Measurements from ENCODE around the gene BOC. TPM values are rescaled to one million over a fixed set of nuclear protein-coding genes. Genes with fewer than 3 reads are reported as not detected.

BOC gene
- total and polyA plus RNA-seq, 2 experiments from 2014 or later: 18.4 to 21.6 TPM

GRCh38 chr3:113233497-113233896, 22.1 kb downstream of the BOC start:
- Histone ChIP-seq H3K27ac (no peak overlapping the region), H4K20me1 (ENCODE audit: insufficient read depth) (no peaks in the 10 kb centered on the region), H3K9ac (no peak overlapping the region), H3K4me1 (ENCODE audit: insufficient read depth) (peaks cover 39% of the 10 kb centered on the region), H3K4me3 (no peak overlapping the region), H3K27me3 (replicated peaks; ENCODE audit: insufficient read depth) (no peaks in the 10 kb centered on the region), H3K9me2 (ENCODE audit: insufficient read depth) (no peaks in the 10 kb centered on the region), H3F3A (ENCODE audit: insufficient read depth) (peaks cover 32% of the 10 kb centered on the region), H3K36me3 (ENCODE audit: low read depth) (no peaks in the 10 kb centered on the region), H3K79me2 (ENCODE audit: insufficient read depth) (peaks cover 43% of the 10 kb centered on the region), H3K4me2 (ENCODE audit: unreplicated experiment) (no peak overlapping the region), H3K9me3 (ENCODE audit: low read depth) (no peaks in the 10 kb centered on the region), H2AFZ (no peak overlapping the region)
- WGBS, 2 experiments (ENCODE audit: low coverage in 1 of 2, low lambda C conversion rate in 2 of 2, missing lambda C conversion rate in 2 of 2): 89 to 90% methylated on average over 8 to 9 of the region's 9 CpGs
- no peak for DNase-seq
- in situ Hi-C loops (cut with MboI): no loop called here
- TF ChIP-seq EZH2phosphoT487 (IDR thresholded peaks at IDR 0.05; ENCODE audit: insufficient read depth, low read depth) (no peak), EZH2 (IDR thresholded peaks at IDR 0.05; ENCODE audit: insufficient read depth, poor library complexity, severe bottlenecking) (no peak)

- DNase-seq: no peak
- H3K36me3 ChIP-seq (ENCODE audit: low read depth): no peaks in the 10 kb centered on the region
- 88 to 90% methylated on average over 3 of the region's 3 CpGs for WGBS, 2 experiments (ENCODE audit: low coverage in 1 of 2, low lambda C conversion rate in 2 of 2, missing lambda C conversion rate in 2 of 2)
- TF ChIP-seq EZH2phosphoT487 (IDR thresholded peaks at IDR 0.05; ENCODE audit: insufficient read depth, low read depth) (no peak), EZH2 (IDR thresholded peaks at IDR 0.05; ENCODE audit: insufficient read depth, poor library complexity, severe bottlenecking) (no peak)
- H2AFZ ChIP-seq: no peak overlapping the region
- no peak overlapping the region for H3K4me2 ChIP-seq (ENCODE audit: unreplicated experiment)
- peaks cover 32% of the 10 kb centered on the region for H3F3A ChIP-seq (ENCODE audit: insufficient read depth)
- H4K20me1 ChIP-seq (ENCODE audit: insufficient read depth): no peaks in the 10 kb centered on the region
- H3K79me2 ChIP-seq (ENCODE audit: insufficient read depth): peaks cover 46% of the 10 kb centered on the region
- H3K4me1 ChIP-seq (ENCODE audit: insufficient read depth): peaks cover 39% of the 10 kb centered on the region
- no peaks in the 10 kb centered on the region for H3K9me3 ChIP-seq (ENCODE audit: low read depth)
- no peak overlapping the region for H3K27ac ChIP-seq
- H3K27me3 ChIP-seq (replicated peaks; ENCODE audit: insufficient read depth): no peaks in the 10 kb centered on the region
- no peak overlapping the region for H3K9ac ChIP-seq
- no peak overlapping the region for H3K4me3 ChIP-seq
- H3K9me2 ChIP-seq (ENCODE audit: insufficient read depth): no peaks in the 10 kb centered on the region
- in situ Hi-C loops (cut with MboI): no loop called here
These were observed 22.7 kb downstream of the BOC start for GRCh38 chr3:113234028-113234427.

GRCh38 chr3:113234688-113235260, 23.4 kb downstream of the BOC start:
- peak; percentile 27 for DNase-seq
- TF ChIP-seq EZH2phosphoT487 (IDR thresholded peaks at IDR 0.05; ENCODE audit: insufficient read depth, low read depth): no peak
- TF ChIP-seq EZH2 (IDR thresholded peaks at IDR 0.05; ENCODE audit: insufficient read depth, poor library complexity, severe bottlenecking): no peak
- H3K79me2 ChIP-seq (ENCODE audit: insufficient read depth): peaks cover 38% of the 10 kb centered on the region
- no peak overlapping the region for H3K27ac ChIP-seq
- no peak overlapping the region for H3K9ac ChIP-seq
- peaks cover 31% of the 10 kb centered on the region for H3F3A ChIP-seq (ENCODE audit: insufficient read depth)
- H3K4me1 ChIP-seq (ENCODE audit: insufficient read depth): peaks cover 39% of the 10 kb centered on the region
- no peak overlapping the region for H2AFZ ChIP-seq
- no peaks in the 10 kb centered on the region for H4K20me1 ChIP-seq (ENCODE audit: insufficient read depth)
- no peak overlapping the region for H3K4me2 ChIP-seq (ENCODE audit: unreplicated experiment)
- H3K27me3 ChIP-seq (replicated peaks; ENCODE audit: insufficient read depth): no peaks in the 10 kb centered on the region
- no peak overlapping the region for H3K4me3 ChIP-seq
- in situ Hi-C loops (cut with MboI): no loop called here
- H3K36me3 ChIP-seq (ENCODE audit: low read depth): no peaks in the 10 kb centered on the region
- no peaks in the 10 kb centered on the region for H3K9me2 ChIP-seq (ENCODE audit: insufficient read depth)
- H3K9me3 ChIP-seq (ENCODE audit: low read depth): no peaks in the 10 kb centered on the region
- 67 to 70% methylated on average over 6 of the region's 6 CpGs for WGBS, 2 experiments (ENCODE audit: low coverage in 1 of 2, low lambda C conversion rate in 2 of 2, missing lambda C conversion rate in 2 of 2)

GRCh38 chr3:113238503-113238902, 27.1 kb downstream of the BOC start:
- H3K36me3 ChIP-seq (ENCODE audit: low read depth): no peaks in the 10 kb centered on the region
- TF ChIP-seq EZH2phosphoT487 (IDR thresholded peaks at IDR 0.05; ENCODE audit: insufficient read depth, low read depth): no peak
- no peak for TF ChIP-seq EZH2 (IDR thresholded peaks at IDR 0.05; ENCODE audit: insufficient read depth, poor library complexity, severe bottlenecking)
- no peak overlapping the region for H2AFZ ChIP-seq
- in situ Hi-C loops (cut with MboI): no loop called here
- H3F3A ChIP-seq (ENCODE audit: insufficient read depth): peaks cover 25% of the 10 kb centered on the region
- no peak overlapping the region for H3K27ac ChIP-seq
- DNase-seq: no peak
- H3K4me3 ChIP-seq: no peak overlapping the region
- no peaks in the 10 kb centered on the region for H4K20me1 ChIP-seq (ENCODE audit: insufficient read depth)
- peaks cover 48% of the 10 kb centered on the region for H3K79me2 ChIP-seq (ENCODE audit: insufficient read depth)
- H3K27me3 ChIP-seq (replicated peaks; ENCODE audit: insufficient read depth): no peaks in the 10 kb centered on the region
- H3K9ac ChIP-seq: no peak overlapping the region
- H3K4me2 ChIP-seq (ENCODE audit: unreplicated experiment): no peak overlapping the region
- H3K9me2 ChIP-seq (ENCODE audit: insufficient read depth): no peaks in the 10 kb centered on the region
- peaks cover 38% of the 10 kb centered on the region for H3K4me1 ChIP-seq (ENCODE audit: insufficient read depth)
- H3K9me3 ChIP-seq (ENCODE audit: low read depth): no peaks in the 10 kb centered on the region
- WGBS, 2 experiments (ENCODE audit: low coverage in 1 of 2, low lambda C conversion rate in 2 of 2, missing lambda C conversion rate in 2 of 2): 90 to 98% methylated on average over 2 of the region's 2 CpGs
